GM12878 (cell line): Measurements from ENCODE around the gene USP37. TPM values are rescaled to one million over a fixed set of nuclear protein-coding genes. Genes with fewer than 3 reads are reported as not detected.

ENCODE experiments used
- BCL11A ChIP-seq: IDR thresholded peaks from 2 replicates; pipeline ENCODE4 v1.6.1; 2011; ENCODE audit warnings: low read depth, low read length
- KAT2A ChIP-seq: conservative IDR thresholded peaks from 2 replicates; pipeline ENCODE4 v1.6.1; 2011; ENCODE audit warnings: low read depth, low read length; ENCODE audit not compliant: control insufficient read depth
- MAX ChIP-seq: IDR thresholded peaks from 2 replicates; pipeline ENCODE4 v1.6.1; 2012; ENCODE audit warnings: low read depth, low read length, improper control_type of control experiment
- MEF2A ChIP-seq: IDR thresholded peaks from 2 replicates; pipeline ENCODE4 v1.6.1; 2011; ENCODE audit warnings: low read depth, mild to moderate bottlenecking, low read length, moderate library complexity; ENCODE audit not compliant: insufficient read depth
- NFIC ChIP-seq: IDR thresholded peaks from 2 replicates; pipeline ENCODE4 v1.6.1; 2012; ENCODE audit warnings: low read depth, mild to moderate bottlenecking, inconsistent platforms, low read length, moderate library complexity
- RFX5 ChIP-seq: IDR thresholded peaks from 2 replicates; pipeline ENCODE4 v1.6.1; 2011; ENCODE audit warnings: low read depth, low read length, improper control_type of control experiment
- SUZ12 ChIP-seq: fragments of 200-600 bp; sonication (generic); IDR thresholded peaks from one replicate; pipeline ENCODE4 v1.6.1; 2018; ENCODE audit warnings: antibody characterized with exemption, mild to moderate bottlenecking; ENCODE audit not compliant: unreplicated experiment
- USF2 ChIP-seq: IDR thresholded peaks from 2 replicates; pipeline ENCODE4 v1.6.1; 2011; ENCODE audit warnings: low read depth, low read length, improper control_type of control experiment, borderline replicate concordance
- YY1 ChIP-seq: IDR thresholded peaks from 2 replicates; pipeline ENCODE4 v1.6.1; 2011; ENCODE audit warnings: low read depth, mild to moderate bottlenecking, low read length
- ZNF217 ChIP-seq: fragments of 450-650 bp; IDR thresholded peaks from 2 replicates; pipeline ENCODE4 v1.6.1; 2017; ENCODE audit warnings: antibody characterized with exemption, mild to moderate bottlenecking
- microRNA counts: library from miRNA; unstranded; fragments of <30 nt; microRNA quantifications from one replicate; lab custom pipeline; 2016
- microRNA-seq: library from miRNA; unstranded; fragments of <30 nt; microRNA quantifications from one replicate; pipeline ENCODE4, GENCODE V29; 2018
- polyA plus RNA-seq, 11 experiments: library from polyadenylated mRNA; depleted of rRNA in 4 of 11; unstranded in 6 of 11; stranded (reverse) in 5 of 11; fragments of >200 nt; fragmentation: Nextera tagmentation in 4 of 11; fragmentation: Illumina TruSeq in 1 of 11; extraction: Ambion mirVana in 4 of 11; extraction: Trizol in 1 of 11; gene quantifications; 1 replicate in 1 of 11; 2 replicates in 10 of 11; pipeline versions ENCODE4 v1.2.1 to v1.2.3, GENCODE V29; 2011 to 2016; ENCODE audit warnings: inconsistent platforms in 2 of 11, missing spikeins in 2 of 11, low read depth in 1 of 11
- small RNA-seq: library from RNA; depleted of rRNA; stranded (forward); fragments of <200 nt; gene quantifications from one replicate; pipeline ENCODE3, GENCODE V24; 2014
- total RNA-seq, 4 experiments: library from RNA; depleted of rRNA in 3 of 4; stranded (reverse); fragments of >200 nt in 3 of 4; fragmentation: Illumina TruSeq in 1 of 4; extraction: Trizol in 1 of 4; gene quantifications; 2 replicates each; pipeline versions ENCODE4 v1.2.1 to v1.2.3, GENCODE V29; 2013 to 2021

Gene USP37
- total and polyA plus RNA-seq, 10 of the 15 experiments (the other 5 are each of a cell fraction or from before 2014, with no cell fraction given) = 2.8 to 16.0 (median 10.4) TPM

DNA sequence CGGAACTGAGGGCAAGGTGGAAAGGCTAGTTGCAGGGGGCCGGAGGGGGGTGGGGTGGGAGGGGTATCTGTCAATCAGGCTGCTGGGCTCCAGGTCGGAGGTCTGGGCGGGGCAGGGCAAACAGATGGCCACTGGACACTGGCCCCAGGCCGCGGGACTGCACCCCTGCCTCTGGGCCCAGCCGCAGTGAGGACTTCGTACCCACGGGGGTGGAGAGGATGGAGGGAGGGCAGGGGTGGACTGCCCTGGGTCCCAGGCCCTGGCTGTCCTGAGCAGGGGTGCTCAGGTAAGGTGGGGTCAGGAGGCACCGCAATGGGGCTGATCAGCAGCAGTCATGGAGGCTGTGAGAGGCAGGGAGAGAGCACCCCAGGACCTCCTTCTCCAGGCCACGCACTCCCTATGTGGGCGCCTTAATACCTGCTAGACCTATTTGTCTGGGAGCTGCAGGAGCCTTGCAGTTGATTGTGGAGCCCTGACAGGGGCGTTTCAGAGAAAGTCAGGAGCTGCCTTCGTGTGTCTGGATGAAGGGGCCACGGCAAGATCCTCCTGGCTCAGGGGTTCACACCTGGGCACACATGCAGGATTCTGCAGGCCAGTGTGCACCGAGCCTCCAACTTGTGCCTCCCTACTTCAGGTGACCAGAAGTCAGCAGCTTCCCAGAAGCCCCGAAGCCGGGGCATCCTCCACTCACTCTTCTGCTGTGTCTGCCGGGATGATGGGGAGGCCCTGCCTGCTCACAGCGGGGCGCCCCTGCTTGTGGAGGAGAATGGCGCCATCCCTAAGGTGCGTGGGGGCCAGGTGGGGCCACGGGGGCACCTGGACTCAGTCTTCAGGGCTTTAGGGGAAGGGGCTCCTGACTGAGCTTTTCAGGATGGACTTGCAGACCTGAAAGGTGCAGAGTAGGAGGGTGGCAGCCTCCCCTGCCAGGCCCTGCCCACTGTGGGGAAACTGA, 166.9 kb downstream of the USP37 start (continued):
- no peak for TF ChIP-seq MAX
- no peak for TF ChIP-seq SUZ12
- no peak for TF ChIP-seq RFX5
- TF ChIP-seq MEF2A = no peak
- TF ChIP-seq YY1 = no peak
- TF ChIP-seq BCL11A = no peak
- no peak for TF ChIP-seq ZNF217
- no peak for TF ChIP-seq KAT2A
- TF ChIP-seq NFIC = no peak
- TF ChIP-seq USF2 = no peak

MicroRNAs within 50 kb of the gene (microRNA counts, 767-probe panel; counts per million panel counts)
- microRNA hsa-miR-26b-5p (lab: Ali Mortazavi, UCI) = 3,567 counts per million, percentile 93 among the panel's probes with 10 or more counts

Small RNA genes within 50 kb of the gene (microRNA-seq; reads per million reads assigned to microRNA genes)
- gene MIR26B = 91,692 reads per million, percentile 99 among the genes with 10 or more reads in this experiment

Small RNA genes within 50 kb of the gene (small RNA-seq; reads per million reads assigned to genes)
- 1,222 reads per million, percentile 100 among the genes with 10 or more reads in this experiment for gene MIR26B
- gene RNU6-136P = not detected

Other genes starting within 250 kb of the USP37 start
Only the 7 nearest of the 12 such genes appear.
- 105 and 115 TPM in 2 replicates for gene CNOT9, start 488 bp upstream of the USP37 start, total RNA-seq (2014; rRNA removed)
- gene CNOT9, start 488 bp upstream of the USP37 start, total RNA-seq (2014; rRNA removed; fragmentation: Illumina TruSeq; extraction: Trizol) = 82.1 and 83.8 TPM in 2 replicates
- 95.3 and 105 TPM in 2 replicates for gene CNOT9, start 488 bp upstream of the USP37 start, total RNA-seq (2021)
- 172 and 197 TPM in 2 replicates for gene CNOT9, start 488 bp upstream of the USP37 start, polyA plus RNA-seq (2011; rRNA removed)
- 94.1 and 94.3 TPM in 2 replicates for gene CNOT9, start 488 bp upstream of the USP37 start, polyA plus RNA-seq (2014; fragmentation: Illumina TruSeq; extraction: Trizol)
- gene CNOT9, start 488 bp upstream of the USP37 start, polyA plus RNA-seq (2014; fragmentation: Nextera tagmentation; extraction: Ambion mirVana) = 10 to 100 TPM; 51.0 to 58.5 TPM
- 74.9 and 87.2 TPM in 2 replicates for gene CNOT9, start 488 bp upstream of the USP37 start, polyA plus RNA-seq (2014; rRNA removed)
- 100 to 1,000 TPM; 102 to 114 TPM for gene CNOT9, start 488 bp upstream of the USP37 start, polyA plus RNA-seq (2016; fragmentation: Nextera tagmentation; extraction: Ambion mirVana)
- under 0.01 TPM in 1 of 2 replicates, not detected in the other for gene PLCD4, start 39.5 kb upstream of the USP37 start, total RNA-seq (2014; rRNA removed)
- 0.05 TPM in 1 of 2 replicates, not detected in the other for gene PLCD4, start 39.5 kb upstream of the USP37 start, total RNA-seq (2014; rRNA removed; fragmentation: Illumina TruSeq; extraction: Trizol)
- 0.28 TPM in 1 of 2 replicates, not detected in the other for gene PLCD4, start 39.5 kb upstream of the USP37 start, total RNA-seq (2021)
- 0.07 and 0.09 TPM in 2 replicates for gene PLCD4, start 39.5 kb upstream of the USP37 start, polyA plus RNA-seq (2011; rRNA removed)
- gene PLCD4, start 39.5 kb upstream of the USP37 start, polyA plus RNA-seq (2014; fragmentation: Illumina TruSeq; extraction: Trizol) = 0.03 and 0.11 TPM in 2 replicates
- gene PLCD4, start 39.5 kb upstream of the USP37 start, polyA plus RNA-seq (2014; fragmentation: Nextera tagmentation; extraction: Ambion mirVana) = under 1 TPM; 0.18 to 0.27 TPM
- 0.10 TPM in 1 of 2 replicates, not detected in the other for gene PLCD4, start 39.5 kb upstream of the USP37 start, polyA plus RNA-seq (2014; rRNA removed)
- 1 to 10 TPM in 1 of 2 experiments, under 1 TPM in 1; 0.99 to 1.5 TPM for gene PLCD4, start 39.5 kb upstream of the USP37 start, polyA plus RNA-seq (2016; fragmentation: Nextera tagmentation; extraction: Ambion mirVana)
- 16.6 and 21.7 TPM in 2 replicates for gene ZNF142, start 91.3 kb upstream of the USP37 start, total RNA-seq (2014; rRNA removed)
- 8.5 and 10.0 TPM in 2 replicates for gene ZNF142, start 91.3 kb upstream of the USP37 start, total RNA-seq (2014; rRNA removed; fragmentation: Illumina TruSeq; extraction: Trizol)
- 33.8 and 40.9 TPM in 2 replicates for gene ZNF142, start 91.3 kb upstream of the USP37 start, total RNA-seq (2021)
- 2.1 and 4.5 TPM in 2 replicates for gene ZNF142, start 91.3 kb upstream of the USP37 start, polyA plus RNA-seq (2011; rRNA removed)
- gene ZNF142, start 91.3 kb upstream of the USP37 start, polyA plus RNA-seq (2014; fragmentation: Illumina TruSeq; extraction: Trizol) = 7.2 and 16.3 TPM in 2 replicates
- 1 to 10 TPM; 1.3 to 2.4 TPM for gene ZNF142, start 91.3 kb upstream of the USP37 start, polyA plus RNA-seq (2014; fragmentation: Nextera tagmentation; extraction: Ambion mirVana)
- 13.8 and 17.1 TPM in 2 replicates for gene ZNF142, start 91.3 kb upstream of the USP37 start, polyA plus RNA-seq (2014; rRNA removed)
- 10 to 100 TPM; 19.9 to 21.1 TPM for gene ZNF142, start 91.3 kb upstream of the USP37 start, polyA plus RNA-seq (2016; fragmentation: Nextera tagmentation; extraction: Ambion mirVana)
- gene BCS1L, start 91.3 kb upstream of the USP37 start, total RNA-seq (2014; rRNA removed) = 35.1 and 53.7 TPM in 2 replicates
- gene BCS1L, start 91.3 kb upstream of the USP37 start, total RNA-seq (2014; rRNA removed; fragmentation: Illumina TruSeq; extraction: Trizol) = 33.2 and 40.4 TPM in 2 replicates
- gene BCS1L, start 91.3 kb upstream of the USP37 start, total RNA-seq (2021) = 49.0 and 55.8 TPM in 2 replicates
- 42.2 and 61.3 TPM in 2 replicates for gene BCS1L, start 91.3 kb upstream of the USP37 start, polyA plus RNA-seq (2011; rRNA removed)
- 28.9 and 46.1 TPM in 2 replicates for gene BCS1L, start 91.3 kb upstream of the USP37 start, polyA plus RNA-seq (2014; fragmentation: Illumina TruSeq; extraction: Trizol)
- gene BCS1L, start 91.3 kb upstream of the USP37 start, polyA plus RNA-seq (2014; fragmentation: Nextera tagmentation; extraction: Ambion mirVana) = 10 to 100 TPM; 77.1 to 77.8 TPM
- gene BCS1L, start 91.3 kb upstream of the USP37 start, polyA plus RNA-seq (2014; rRNA removed) = 69.2 and 76.5 TPM in 2 replicates
- 100 to 1,000 TPM in 1 of 2 experiments, 10 to 100 TPM in 1; 92.5 to 114 TPM for gene BCS1L, start 91.3 kb upstream of the USP37 start, polyA plus RNA-seq (2016; fragmentation: Nextera tagmentation; extraction: Ambion mirVana)
- 45.2 and 45.3 TPM in 2 replicates for gene RNF25, start 103.7 kb upstream of the USP37 start, total RNA-seq (2014; rRNA removed)
- gene RNF25, start 103.7 kb upstream of the USP37 start, total RNA-seq (2014; rRNA removed; fragmentation: Illumina TruSeq; extraction: Trizol) = 29.3 and 30.0 TPM in 2 replicates
- gene RNF25, start 103.7 kb upstream of the USP37 start, total RNA-seq (2021) = 20.6 and 25.3 TPM in 2 replicates
- gene RNF25, start 103.7 kb upstream of the USP37 start, polyA plus RNA-seq (2011; rRNA removed) = 38.2 and 70.4 TPM in 2 replicates
- gene RNF25, start 103.7 kb upstream of the USP37 start, polyA plus RNA-seq (2014; fragmentation: Illumina TruSeq; extraction: Trizol) = 27.9 and 35.7 TPM in 2 replicates
- 1 to 10 TPM; 1.3 to 6.9 TPM for gene RNF25, start 103.7 kb upstream of the USP37 start, polyA plus RNA-seq (2014; fragmentation: Nextera tagmentation; extraction: Ambion mirVana)
- gene RNF25, start 103.7 kb upstream of the USP37 start, polyA plus RNA-seq (2014; rRNA removed) = 35.3 and 38.0 TPM in 2 replicates
- 10 to 100 TPM; 24.6 to 27.4 TPM for gene RNF25, start 103.7 kb upstream of the USP37 start, polyA plus RNA-seq (2016; fragmentation: Nextera tagmentation; extraction: Ambion mirVana)
- 12.3 and 18.4 TPM in 2 replicates for gene STK36, start 103.7 kb upstream of the USP37 start, total RNA-seq (2014; rRNA removed)
- 6.8 and 7.5 TPM in 2 replicates for gene STK36, start 103.7 kb upstream of the USP37 start, total RNA-seq (2014; rRNA removed; fragmentation: Illumina TruSeq; extraction: Trizol)
- gene STK36, start 103.7 kb upstream of the USP37 start, total RNA-seq (2021) = 17.0 and 20.0 TPM in 2 replicates
- 15.6 and 22.8 TPM in 2 replicates for gene STK36, start 103.7 kb upstream of the USP37 start, polyA plus RNA-seq (2011; rRNA removed)
- gene STK36, start 103.7 kb upstream of the USP37 start, polyA plus RNA-seq (2014; fragmentation: Illumina TruSeq; extraction: Trizol) = 13.6 and 18.0 TPM in 2 replicates
- gene STK36, start 103.7 kb upstream of the USP37 start, polyA plus RNA-seq (2014; fragmentation: Nextera tagmentation; extraction: Ambion mirVana) = 1 to 10 TPM; 4.0 to 7.3 TPM
- 17.5 and 19.1 TPM in 2 replicates for gene STK36, start 103.7 kb upstream of the USP37 start, polyA plus RNA-seq (2014; rRNA removed)
- 10 to 100 TPM; 15.2 to 18.1 TPM for gene STK36, start 103.7 kb upstream of the USP37 start, polyA plus RNA-seq (2016; fragmentation: Nextera tagmentation; extraction: Ambion mirVana)
- gene TTLL4, start 142.5 kb upstream of the USP37 start, total RNA-seq (2014; rRNA removed) = 22.3 and 31.7 TPM in 2 replicates
- gene TTLL4, start 142.5 kb upstream of the USP37 start, total RNA-seq (2014; rRNA removed; fragmentation: Illumina TruSeq; extraction: Trizol) = 20.4 and 20.7 TPM in 2 replicates
- gene TTLL4, start 142.5 kb upstream of the USP37 start, total RNA-seq (2021) = 49.1 and 51.7 TPM in 2 replicates
- gene TTLL4, start 142.5 kb upstream of the USP37 start, polyA plus RNA-seq (2011; rRNA removed) = 35.9 and 50.8 TPM in 2 replicates
- gene TTLL4, start 142.5 kb upstream of the USP37 start, polyA plus RNA-seq (2014; fragmentation: Illumina TruSeq; extraction: Trizol) = 62.7 and 63.1 TPM in 2 replicates
- 10 to 100 TPM; 16.6 to 18.7 TPM for gene TTLL4, start 142.5 kb upstream of the USP37 start, polyA plus RNA-seq (2014; fragmentation: Nextera tagmentation; extraction: Ambion mirVana)
- 34.1 and 35.7 TPM in 2 replicates for gene TTLL4, start 142.5 kb upstream of the USP37 start, polyA plus RNA-seq (2014; rRNA removed)
- 10 to 100 TPM; 27.5 to 38.0 TPM for gene TTLL4, start 142.5 kb upstream of the USP37 start, polyA plus RNA-seq (2016; fragmentation: Nextera tagmentation; extraction: Ambion mirVana)